Activated CD8-positive, alpha-beta memory T cell treated with anti-CD3 and anti-CD28 coated beads, Interleukin-2, amount 50 U/mL, for 24 hours (primary cell): ENCODE measurements around the gene DIP2A.

ENCODE experiments used
- DNase-seq: peaks from one replicate; pipeline ENCODE4 v3.0.0-alpha.2; 2020; ENCODE audit errors: extremely low read depth

The DIP2A gene

DNA sequence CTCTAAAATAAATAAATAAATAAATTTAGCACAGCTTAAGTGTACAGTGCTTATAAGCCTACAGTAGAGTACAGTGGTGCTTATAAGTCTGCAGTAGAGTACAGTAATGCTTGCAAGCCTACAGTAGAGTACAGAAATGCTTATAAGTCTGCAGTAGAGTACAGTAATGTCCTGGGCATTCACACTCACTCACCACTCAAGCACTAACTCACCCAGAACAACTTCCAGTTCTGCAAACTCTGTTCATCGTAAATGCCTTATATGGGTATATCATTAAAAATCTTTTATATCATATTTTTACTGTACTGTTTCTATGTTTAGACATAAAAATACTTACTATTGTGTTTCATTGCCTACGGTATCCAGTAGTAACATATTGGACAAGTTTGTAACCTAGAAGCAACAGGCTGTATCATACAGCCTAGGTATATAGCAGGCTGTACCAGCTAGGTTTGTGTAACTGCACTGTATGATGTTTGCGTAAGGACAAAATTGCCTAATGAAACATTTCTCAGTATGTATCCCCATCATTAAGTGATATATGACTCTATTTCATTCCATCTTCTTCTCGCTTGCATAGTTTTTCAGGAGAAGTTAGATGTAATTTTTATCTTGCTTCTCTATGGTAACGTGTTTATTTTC, 160.2 kb downstream of the DIP2A start:
- DNase-seq = no peak
